T-cell (primary cell): ENCODE measurements around the gene KCNJ6. TPM values are rescaled to one million over a fixed set of nuclear protein-coding genes. Genes with fewer than 3 reads are reported as not detected.

Experiments
- ATAC-seq, 4 experiments: fragments of 200-7000 bp in 3 of 4; fragments of 150-1000 bp in 1 of 4; cut with Tn5 transposase; replicated peaks in 1 of 4; 1 replicate in 3 of 4; 2 replicates in 1 of 4; pipeline ENCODE4 v1.10.0; 2021; ENCODE audit warnings: moderate library complexity in 3 of 4, mild to moderate bottlenecking in 2 of 4, moderate number of reproducible peaks in 1 of 4
- CTCF ChIA-PET, 2 donors: fragments of 300-600 bp; sonication (Branson Sonifier 250); formaldehyde crosslinking; loops; one replicate each; lab custom pipeline; 2022; ENCODE audit warnings: antibody characterized with exemption in 2 of 2; lab: Charles Lee
- POLR2A ChIA-PET, 2 donors: fragments of 300-600 bp; sonication (Branson Sonifier 250); formaldehyde crosslinking; loops; one replicate each; lab custom pipeline; 2022; ENCODE audit warnings: antibody characterized with exemption in 2 of 2; lab: Charles Lee
- DNase-seq, 35 experiments: peaks; one replicate each; pipeline versions ENCODE4 v3.0.0 to v3.0.0-alpha.2; 2013 to 2023
- H3K27ac ChIP-seq: one replicate; pipeline ENCODE4 v1.5.1; 2013; ENCODE audit warnings: low read length
- H3K27me3 ChIP-seq, 2 experiments: replicated peaks in 1 of 2; 1 replicate in 1 of 2; 2 replicates in 1 of 2; pipeline versions ENCODE4 v1.6.1 to v1.7.0; 2013; ENCODE audit warnings: low read length in 1 of 2, mixed read lengths in 1 of 2; ENCODE audit not compliant: control insufficient read depth in 2 of 2, insufficient read depth in 2 of 2; ENCODE audit errors: extremely low read depth in 1 of 2
- H3K36me3 ChIP-seq, 2 donors: 1 replicate in 1 of 2; 2 replicates in 1 of 2; pipeline versions ENCODE4 v1.6.1 to v1.7.0; 2013; ENCODE audit warnings: low read length in 1 of 2; ENCODE audit not compliant: control insufficient read depth in 2 of 2, insufficient read depth in 1 of 2; ENCODE audit errors: extremely low read depth in 1 of 2
- H3K4me1 ChIP-seq, 2 experiments: 1 replicate in 1 of 2; 2 replicates in 1 of 2; pipeline versions ENCODE4 v1.6.1 to v1.7.0; 2013; ENCODE audit warnings: low read length in 2 of 2, mixed read lengths in 1 of 2; ENCODE audit not compliant: insufficient read depth in 2 of 2, control insufficient read depth in 1 of 2; ENCODE audit errors: extremely low read depth in 1 of 2
- H3K4me3 ChIP-seq, 2 donors: 1 replicate in 1 of 2; 2 replicates in 1 of 2; pipeline versions ENCODE4 v1.5.1 to v1.7.0; 2013; ENCODE audit warnings: mild to moderate bottlenecking in 2 of 2, low read length in 1 of 2, moderate library complexity in 1 of 2; ENCODE audit not compliant: control insufficient read depth in 1 of 2; ENCODE audit errors: extremely low read depth in 1 of 2
- H3K9me3 ChIP-seq: 2 replicates; pipeline ENCODE4 v1.7.0; 2013
- H3K27ac Mint-ChIP-seq, 2 donors: one replicate each; pipeline ENCODE4 v1.8.0; 2020 to 2021; ENCODE audit warnings: mild to moderate bottlenecking in 2 of 2, mixed read lengths in 2 of 2
- H3K27me3 Mint-ChIP-seq, 2 donors: one replicate each; pipeline ENCODE4 v1.8.0; 2021 to 2022; ENCODE audit warnings: mixed read lengths in 2 of 2
- H3K36me3 Mint-ChIP-seq: one replicate; pipeline ENCODE4 v1.8.0; 2021; ENCODE audit warnings: mixed read lengths
- H3K4me1 Mint-ChIP-seq, 3 donors: one replicate each; pipeline ENCODE4 v1.8.0; 2020 to 2022; ENCODE audit warnings: mixed read lengths in 3 of 3, mild to moderate bottlenecking in 1 of 3
- H3K4me3 Mint-ChIP-seq, 3 donors: one replicate each; pipeline ENCODE4 v1.8.0; 2020 to 2022; ENCODE audit warnings: mild to moderate bottlenecking in 3 of 3, mixed read lengths in 3 of 3, moderate library complexity in 3 of 3
- H3K9me3 Mint-ChIP-seq, 3 donors: one replicate each; pipeline ENCODE4 v1.8.0; 2020 to 2022; ENCODE audit warnings: mixed read lengths in 3 of 3
- WGBS: methylation state at CpG from one replicate; pipeline ENCODE4 v1.1.5; 2013; ENCODE audit warnings: missing lambda C conversion rate; ENCODE audit not compliant: insufficient coverage; 5-methylcytosine and 5-hydroxymethylcytosine counted together
- total RNA-seq, 35 experiments: library from RNA in 6 of 35; stranded (reverse) in 6 of 35; fragments of 120-200 nt in 1 of 35; gene quantifications; one replicate each; pipeline versions ENCODE4 v1.2.1 to v1.2.4 and lab custom pipeline; 2013 to 2026

Gene KCNJ6
- total RNA-seq, 5 donors from 2014 or later (not counting 1 experiment from before 2014, with no cell fraction given), result not detected

GRCh38 chr21:37742532-37742931 is 173.7 kb downstream of the KCNJ6 start:
- POLR2A ChIA-PET, result no interaction called here
- Mint-ChIP-seq H3K4me1 (no peaks in the 10 kb centered on the region), H3K27me3 (peaks cover 31 to 42% of the 10 kb centered on the region in 2 donors), H3K9me3 (no peaks in the 10 kb centered on the region), H3K4me3 (no peak overlapping the region), H3K27ac (no peak overlapping the region), H3K36me3 (no peaks in the 10 kb centered on the region)
- ATAC-seq (no peak), DNase-seq (no peak)
- H3K36me3 ChIP-seq, result no peaks in the 10 kb centered on the region
- H3K4me3 ChIP-seq, result no peak overlapping the region
- H3K4me1 ChIP-seq, result no peaks in the 10 kb centered on the region
- peaks cover 2 to 11% of the 10 kb centered on the region in 2 experiments for H3K27me3 ChIP-seq
- H3K9me3 ChIP-seq, result no peaks in the 10 kb centered on the region
- 30% methylated on average over 1 of the region's 1 CpG for WGBS
- CTCF ChIA-PET, result no interaction called here
- H3K27ac ChIP-seq, result no peak overlapping the region

GRCh38 chr21:37742115-37742514 is 174.1 kb downstream of the KCNJ6 start:
- Histone ChIP-seq H3K27ac (no peak overlapping the region), H3K4me1 (no peaks in the 10 kb centered on the region), H3K4me3 (no peak overlapping the region), H3K36me3 (no peaks in the 10 kb centered on the region), H3K27me3 (peaks cover 2 to 11% of the 10 kb centered on the region in 2 experiments), H3K9me3 (no peaks in the 10 kb centered on the region)
- Mint-ChIP-seq H3K27me3 (peaks cover 27 to 38% of the 10 kb centered on the region in 2 donors), H3K27ac (no peak overlapping the region), H3K4me3 (no peak overlapping the region), H3K4me1 (no peaks in the 10 kb centered on the region), H3K36me3 (no peaks in the 10 kb centered on the region), H3K9me3 (no peaks in the 10 kb centered on the region)
- ATAC-seq (no peak), DNase-seq (no peak)
- POLR2A ChIA-PET, result no interaction called here
- CTCF ChIA-PET, result no interaction called here

GRCh38 chr21:37737996-37738395 is 178.3 kb downstream of the KCNJ6 start:
- no CpG with 5 or more reads among the region's 2 CpGs for WGBS
- H3K36me3 ChIP-seq, result no peaks in the 10 kb centered on the region
- no peaks in the 10 kb centered on the region for H3K4me1 ChIP-seq
- CTCF ChIA-PET, result no interaction called here
- Mint-ChIP-seq H3K4me3 (no peak overlapping the region), H3K36me3 (no peaks in the 10 kb centered on the region), H3K9me3 (no peaks in the 10 kb centered on the region), H3K4me1 (no peaks in the 10 kb centered on the region), H3K27ac (no peak overlapping the region), H3K27me3 (peaks cover 25 to 31% of the 10 kb centered on the region in 2 donors)
- POLR2A ChIA-PET, result no interaction called here
- H3K9me3 ChIP-seq, result no peaks in the 10 kb centered on the region
- peaks cover 2 to 24% of the 10 kb centered on the region in 2 experiments for H3K27me3 ChIP-seq
- H3K4me3 ChIP-seq, result no peak overlapping the region
- ATAC-seq (no peak), DNase-seq (no peak)
- H3K27ac ChIP-seq, result no peak overlapping the region

GRCh38 chr21:37737507-37737906 is 178.8 kb downstream of the KCNJ6 start:
- Mint-ChIP-seq H3K4me3 (no peak overlapping the region), H3K4me1 (no peaks in the 10 kb centered on the region), H3K36me3 (no peaks in the 10 kb centered on the region), H3K9me3 (no peaks in the 10 kb centered on the region), H3K27me3 (peaks cover 21 to 26% of the 10 kb centered on the region in 2 donors), H3K27ac (no peak overlapping the region)
- CTCF ChIA-PET, result no interaction called here
- peaks cover 2 to 21% of the 10 kb centered on the region in 2 experiments for H3K27me3 ChIP-seq
- no peak overlapping the region for H3K4me3 ChIP-seq
- H3K27ac ChIP-seq, result no peak overlapping the region
- H3K4me1 ChIP-seq, result no peaks in the 10 kb centered on the region
- no peaks in the 10 kb centered on the region for H3K9me3 ChIP-seq
- DNase-seq (no peak), ATAC-seq (no peak)
- 74% methylated on average over 3 of the region's 4 CpGs for WGBS
- POLR2A ChIA-PET, result no interaction called here
- no peaks in the 10 kb centered on the region for H3K36me3 ChIP-seq

GRCh38 chr21:37734846-37735245 is 181.4 kb downstream of the KCNJ6 start:
- Histone ChIP-seq H3K27ac (no peak overlapping the region), H3K4me1 (no peaks in the 10 kb centered on the region), H3K4me3 (no peak overlapping the region), H3K36me3 (no peaks in the 10 kb centered on the region), H3K9me3 (no peaks in the 10 kb centered on the region), H3K27me3 (peaks cover 2 to 26% of the 10 kb centered on the region in 2 experiments)
- no peaks in the 10 kb centered on the region for H3K9me3 Mint-ChIP-seq
- ATAC-seq (no peak), DNase-seq (no peak)
- no peak overlapping the region for H3K27ac Mint-ChIP-seq
- peaks cover 15 to 21% of the 10 kb centered on the region in 2 donors for H3K27me3 Mint-ChIP-seq
- ChIA-PET POLR2A (no interaction called here), CTCF (no interaction called here)
- H3K36me3 Mint-ChIP-seq, result no peaks in the 10 kb centered on the region
- no peaks in the 10 kb centered on the region for H3K4me1 Mint-ChIP-seq
- no CpG with 5 or more reads among the region's 10 CpGs for WGBS
- no peak overlapping the region for H3K4me3 Mint-ChIP-seq

GRCh38 chr21:37732927-37733326 is 183.3 kb downstream of the KCNJ6 start:
- Mint-ChIP-seq H3K4me3 (no peak overlapping the region), H3K4me1 (no peaks in the 10 kb centered on the region), H3K27me3 (peaks cover 18 to 21% of the 10 kb centered on the region in 2 donors), H3K27ac (no peak overlapping the region), H3K36me3 (no peaks in the 10 kb centered on the region), H3K9me3 (no peaks in the 10 kb centered on the region)
- no peaks in the 10 kb centered on the region for H3K9me3 ChIP-seq
- H3K4me1 ChIP-seq, result no peaks in the 10 kb centered on the region
- WGBS, result 100% methylated on average over 1 of the region's 4 CpGs
- CTCF ChIA-PET, result no interaction called here
- no peak overlapping the region for H3K27ac ChIP-seq
- H3K27me3 ChIP-seq, result peaks cover 0 to 31% of the 10 kb centered on the region in 2 experiments
- ATAC-seq (no peak), DNase-seq (no peak)
- H3K36me3 ChIP-seq, result no peaks in the 10 kb centered on the region
- H3K4me3 ChIP-seq, result no peak overlapping the region
- POLR2A ChIA-PET, result no interaction called here

- CTCF ChIA-PET, result no interaction called here
- Mint-ChIP-seq H3K36me3 (no peaks in the 10 kb centered on the region), H3K27ac (no peak overlapping the region), H3K27me3 (peaks cover 29 to 31% of the 10 kb centered on the region in 2 donors), H3K4me1 (no peaks in the 10 kb centered on the region), H3K9me3 (no peaks in the 10 kb centered on the region), H3K4me3 (no peak overlapping the region)
- DNase-seq (no peak), ATAC-seq (no peak)
- POLR2A ChIA-PET, result no interaction called here
- Histone ChIP-seq H3K4me3 (no peak overlapping the region), H3K4me1 (no peaks in the 10 kb centered on the region), H3K9me3 (no peaks in the 10 kb centered on the region), H3K27me3 (peaks cover 2 to 5% of the 10 kb centered on the region in 2 experiments), H3K36me3 (no peaks in the 10 kb centered on the region), H3K27ac (no peak overlapping the region)
- WGBS, result 60% methylated on average over 3 of the region's 6 CpGs
These were observed 192.1 kb downstream of the KCNJ6 start for GRCh38 chr21:37724201-37724600.
